ENCODE measurements around the gene TSNAX.
A peak's percentile ranks its signal among the peaks of the same experiment; 100 is the strongest.

TSNAX gene

DNA sequence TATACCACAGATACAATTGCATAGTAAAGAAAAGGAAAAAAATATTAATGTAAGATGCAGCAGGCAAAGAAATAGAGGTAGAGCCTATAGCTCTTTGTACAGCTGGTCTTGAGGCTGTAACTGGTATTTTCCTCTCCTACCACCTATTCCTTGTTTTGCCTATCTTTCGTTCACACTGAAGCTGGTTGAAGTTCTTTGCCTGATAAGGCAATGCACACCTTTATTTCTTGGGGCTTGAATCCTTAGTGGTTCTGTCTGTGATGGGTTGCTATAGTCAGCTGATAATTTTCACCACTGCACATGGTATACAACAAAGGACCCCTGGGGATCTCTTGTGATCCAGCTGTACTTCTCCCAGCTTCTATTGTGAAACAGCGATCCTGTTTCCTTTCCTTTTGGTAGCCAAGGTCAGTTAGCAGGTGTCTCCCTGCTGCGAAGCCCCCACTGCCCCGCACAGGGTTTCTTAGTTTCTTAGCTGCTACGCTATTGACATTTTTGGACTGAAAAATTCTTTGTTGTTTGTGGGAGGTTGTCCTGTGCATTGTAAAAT lies 9.9 kb upstream of the TSNAX start:
- TF ChIP-seq, protein P1, sequence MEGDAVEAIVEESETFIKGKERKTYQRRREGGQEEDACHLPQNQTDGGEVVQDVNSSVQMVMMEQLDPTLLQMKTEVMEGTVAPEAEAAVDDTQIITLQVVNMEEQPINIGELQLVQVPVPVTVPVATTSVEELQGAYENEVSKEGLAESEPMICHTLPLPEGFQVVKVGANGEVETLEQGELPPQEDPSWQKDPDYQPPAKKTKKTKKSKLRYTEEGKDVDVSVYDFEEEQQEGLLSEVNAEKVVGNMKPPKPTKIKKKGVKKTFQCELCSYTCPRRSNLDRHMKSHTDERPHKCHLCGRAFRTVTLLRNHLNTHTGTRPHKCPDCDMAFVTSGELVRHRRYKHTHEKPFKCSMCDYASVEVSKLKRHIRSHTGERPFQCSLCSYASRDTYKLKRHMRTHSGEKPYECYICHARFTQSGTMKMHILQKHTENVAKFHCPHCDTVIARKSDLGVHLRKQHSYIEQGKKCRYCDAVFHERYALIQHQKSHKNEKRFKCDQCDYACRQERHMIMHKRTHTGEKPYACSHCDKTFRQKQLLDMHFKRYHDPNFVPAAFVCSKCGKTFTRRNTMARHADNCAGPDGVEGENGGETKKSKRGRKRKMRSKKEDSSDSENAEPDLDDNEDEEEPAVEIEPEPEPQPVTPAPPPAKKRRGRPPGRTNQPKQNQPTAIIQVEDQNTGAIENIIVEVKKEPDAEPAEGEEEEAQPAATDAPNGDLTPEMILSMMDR (IDR thresholded peaks at IDR 0.05; ENCODE audit: borderline replicate concordance, insufficient read depth, low read depth, low read length) = no peak
- no peak overlapping the region for H3K4me3 ChIP-seq (ENCODE audit: low read depth, low read length)

DNA sequence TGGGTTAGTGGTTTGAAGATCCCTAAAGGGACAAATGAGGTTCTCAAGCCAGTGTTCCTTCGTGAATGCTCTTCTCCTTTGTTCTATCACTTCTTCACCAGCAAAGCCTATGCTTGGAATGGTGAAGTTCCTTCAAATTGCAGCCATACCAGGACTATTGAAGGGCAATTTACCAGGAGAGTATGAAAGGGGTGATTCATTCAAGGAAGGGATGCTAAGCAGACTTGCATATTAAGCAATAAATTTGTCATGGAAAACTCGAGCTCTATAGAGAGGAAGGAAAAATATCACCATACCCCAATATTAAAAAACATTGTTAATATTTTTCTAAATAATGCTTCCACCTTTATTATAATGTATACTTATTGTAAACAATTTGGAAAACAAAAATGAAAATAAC lies 9.3 kb upstream of the TSNAX start:
- TF ChIP-seq, protein P1 (IDR thresholded peaks at IDR 0.05; ENCODE audit: borderline replicate concordance, insufficient read depth, low read depth, low read length) = no peak
- H3K4me3 ChIP-seq (ENCODE audit: low read depth, low read length) = no peak overlapping the region

DNA sequence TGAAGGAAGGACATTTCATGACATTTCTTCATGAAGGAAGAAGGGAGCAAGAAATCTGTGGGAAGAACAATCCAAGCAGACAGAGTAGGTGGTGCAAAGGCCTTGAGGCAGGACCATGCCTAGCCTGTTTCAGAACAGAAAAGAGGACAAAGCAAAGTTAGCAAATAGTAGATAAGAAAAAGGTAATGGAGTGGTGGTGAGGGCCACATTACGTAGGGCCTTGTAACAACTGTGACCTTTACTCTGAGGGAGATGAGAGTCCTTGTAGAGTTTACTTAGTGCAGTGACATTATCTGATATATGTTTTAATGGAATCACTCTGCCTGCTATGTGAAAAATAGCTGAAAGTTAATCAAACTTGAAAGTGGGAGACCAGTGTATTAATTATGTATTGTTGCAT lies 6.4 kb upstream of the TSNAX start:
- TF ChIP-seq, protein P1 (IDR thresholded peaks at IDR 0.05; ENCODE audit: borderline replicate concordance, insufficient read depth, low read depth, low read length) = no peak
- H3K4me3 ChIP-seq (ENCODE audit: low read depth, low read length) = no peak overlapping the region

DNA sequence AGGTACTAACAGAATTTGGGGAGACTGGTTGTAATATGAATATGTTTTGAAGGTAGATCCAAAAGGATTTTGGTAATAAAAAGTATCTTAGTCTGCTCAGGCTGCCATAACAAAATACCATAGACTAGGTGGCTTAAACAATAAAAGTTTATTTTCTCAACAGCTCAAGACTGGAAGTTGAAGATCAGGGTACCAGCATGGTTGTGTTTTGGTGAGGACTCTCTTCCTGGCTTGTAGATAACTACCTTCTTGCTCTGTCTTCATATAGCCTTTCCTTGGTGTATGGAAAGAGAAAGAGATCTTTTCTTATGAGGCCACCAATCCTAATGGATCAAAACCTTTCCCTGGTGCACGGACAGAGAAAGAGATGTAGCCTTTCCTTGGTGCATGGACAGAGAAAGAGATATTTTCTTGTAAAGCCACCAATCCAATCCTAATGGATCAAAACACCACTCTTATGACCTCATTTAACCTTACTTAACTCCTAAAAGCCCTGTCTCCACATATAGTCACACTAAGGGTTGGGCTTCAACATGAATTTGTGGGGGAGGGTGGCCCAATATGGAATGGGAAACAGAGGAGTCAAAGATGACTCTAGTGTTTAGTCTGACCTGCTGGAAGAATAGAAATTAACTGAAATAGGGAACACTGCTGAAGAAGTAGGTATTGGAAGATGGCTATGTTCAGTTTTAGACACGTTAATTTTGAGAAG lies 5.4 kb upstream of the TSNAX start:
- TF ChIP-seq, protein P1 (IDR thresholded peaks at IDR 0.05; ENCODE audit: borderline replicate concordance, insufficient read depth, low read depth, low read length) = no peak
- H3K4me3 ChIP-seq (ENCODE audit: low read depth, low read length) = no peak overlapping the region

DNA sequence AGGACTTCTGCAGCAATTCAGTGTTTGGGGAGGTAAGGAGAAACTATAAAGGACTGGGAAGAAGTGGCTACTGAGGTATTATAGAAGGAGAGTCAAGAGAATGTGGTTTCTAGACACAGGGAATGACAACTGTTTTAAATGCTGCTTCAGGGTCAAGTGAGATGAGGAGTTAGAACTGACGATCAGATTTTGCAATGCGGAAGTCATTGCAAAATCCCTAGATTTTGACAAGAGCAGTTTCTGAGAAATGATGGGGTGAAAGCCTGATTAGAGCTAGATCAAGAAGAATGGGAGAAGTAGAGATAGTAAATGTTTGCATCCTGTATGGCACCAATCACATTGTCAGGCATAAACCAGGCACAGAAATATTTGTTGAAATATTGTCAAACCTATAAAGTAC lies 4.7 kb upstream of the TSNAX start:
- TF ChIP-seq, protein P1 (IDR thresholded peaks at IDR 0.05; ENCODE audit: borderline replicate concordance, insufficient read depth, low read depth, low read length) = no peak
- no peak overlapping the region for H3K4me3 ChIP-seq (ENCODE audit: low read depth, low read length)

DNA sequence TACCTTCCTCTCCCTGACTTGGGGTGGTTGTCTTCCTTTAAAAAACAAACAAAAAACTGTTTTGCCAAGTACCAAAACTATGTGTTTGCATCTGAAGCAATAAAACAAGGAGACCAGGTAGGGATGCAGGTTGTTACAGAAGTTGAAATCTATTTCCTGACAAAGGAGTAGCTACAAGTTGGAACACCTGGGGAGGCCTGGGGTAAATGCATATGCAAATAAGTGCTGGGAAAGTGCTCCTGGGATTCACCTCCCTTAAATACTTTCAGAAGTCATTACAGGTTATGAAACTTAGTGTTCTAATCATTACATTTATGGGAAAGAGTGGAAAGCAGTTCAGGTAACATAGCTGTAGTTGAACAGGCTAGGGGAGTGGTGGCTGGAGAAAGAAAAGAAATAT lies 1.9 kb upstream of the TSNAX start:
- no peak overlapping the region for H3K4me3 ChIP-seq (ENCODE audit: low read depth, low read length)
- TF ChIP-seq, protein P1 (IDR thresholded peaks at IDR 0.05; ENCODE audit: borderline replicate concordance, insufficient read depth, low read depth, low read length) = no peak

DNA sequence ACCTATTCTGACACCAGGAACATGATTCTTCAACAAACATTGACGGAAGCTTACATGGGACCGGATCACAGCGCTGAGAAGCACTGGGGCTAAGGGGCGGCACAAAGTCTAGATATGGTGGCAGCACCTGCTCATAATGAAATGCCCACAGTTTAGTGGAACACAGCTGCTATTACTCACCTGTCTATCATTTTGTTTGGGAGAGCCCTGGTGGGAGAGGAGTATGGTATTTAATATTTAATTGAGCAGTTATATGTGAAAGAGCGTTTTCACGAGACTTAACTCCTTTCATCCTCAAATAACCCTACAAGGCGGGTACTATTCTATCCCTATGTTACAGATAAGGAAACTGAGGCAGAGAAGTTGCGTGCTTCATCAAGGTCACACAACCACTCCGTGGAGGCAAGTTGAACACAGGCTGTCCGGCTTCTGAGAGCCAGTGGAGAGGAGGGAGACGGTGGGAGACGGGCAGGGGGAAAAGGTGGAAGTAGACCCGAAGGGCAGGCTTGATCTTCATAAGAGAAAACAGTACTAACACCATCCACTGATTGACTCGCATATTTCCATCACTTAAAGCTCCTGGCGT lies 790 bp upstream of the TSNAX start:
- TF ChIP-seq, protein P1 (IDR thresholded peaks at IDR 0.05; ENCODE audit: borderline replicate concordance, insufficient read depth, low read depth, low read length) = no peak
- H3K4me3 ChIP-seq (ENCODE audit: low read depth, low read length) = peak overlapping the region; percentile 76
